Daoy (cell line): ENCODE data around the gene BEST4. TPM values are rescaled to one million over a fixed set of nuclear protein-coding genes. Genes with fewer than 3 reads are reported as not detected.
"Not testable (repeated sequence)": the region's sequence is repeated elsewhere in the genome, so short reads cannot be mapped to it uniquely, and the experiment has no call there.

Source experiments
- DNase-seq: peaks from one replicate; pipeline ENCODE4 v3.0.0-alpha.2; 2015; ENCODE audit warnings: low read depth
- total RNA-seq: library from RNA; depleted of rRNA; stranded (reverse); fragments of >200 nt; shearing (Covaris generic); gene quantifications from 2 replicates; pipeline ENCODE4 v1.2.3, GENCODE V29; 2014

The BEST4 gene
- total RNA-seq, 1 experiment from 2014 or later, result not detected

DNA sequence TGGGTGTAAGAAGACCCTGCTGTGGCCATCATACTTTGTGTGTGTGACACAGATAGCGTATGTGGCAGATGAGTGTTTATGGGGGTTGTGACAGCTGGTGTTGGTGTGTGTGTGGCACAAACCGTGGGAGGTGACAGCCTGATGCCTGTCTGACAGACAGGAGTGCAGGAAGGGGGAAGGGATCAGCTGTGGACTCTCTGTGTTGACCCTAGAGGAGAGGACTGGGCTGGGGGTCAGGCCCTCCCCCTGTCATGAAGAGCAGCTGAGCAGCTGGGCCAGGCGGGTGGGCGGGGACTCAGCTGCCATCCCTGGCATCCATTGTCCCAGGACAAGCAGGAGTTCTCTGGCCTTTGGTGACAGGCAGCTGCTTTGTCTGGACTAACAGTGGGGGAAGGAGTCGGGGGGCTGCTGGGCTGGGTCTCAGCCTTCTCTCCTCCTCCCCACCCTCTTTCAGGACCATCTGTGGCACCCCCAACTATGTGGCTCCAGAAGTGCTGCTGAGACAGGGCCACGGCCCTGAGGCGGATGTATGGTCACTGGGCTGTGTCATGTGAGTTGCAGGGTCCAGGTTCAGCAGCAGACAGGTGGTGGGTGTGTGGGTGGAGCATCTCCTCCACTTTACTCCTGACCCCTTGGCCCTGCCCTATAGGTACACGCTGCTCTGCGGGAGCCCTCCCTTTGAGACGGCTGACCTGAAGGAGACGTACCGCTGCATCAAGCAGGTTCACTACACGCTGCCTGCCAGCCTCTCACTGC lies 14.5 kb upstream of the BEST4 start:
- DNase-seq, result no peak

DNA sequence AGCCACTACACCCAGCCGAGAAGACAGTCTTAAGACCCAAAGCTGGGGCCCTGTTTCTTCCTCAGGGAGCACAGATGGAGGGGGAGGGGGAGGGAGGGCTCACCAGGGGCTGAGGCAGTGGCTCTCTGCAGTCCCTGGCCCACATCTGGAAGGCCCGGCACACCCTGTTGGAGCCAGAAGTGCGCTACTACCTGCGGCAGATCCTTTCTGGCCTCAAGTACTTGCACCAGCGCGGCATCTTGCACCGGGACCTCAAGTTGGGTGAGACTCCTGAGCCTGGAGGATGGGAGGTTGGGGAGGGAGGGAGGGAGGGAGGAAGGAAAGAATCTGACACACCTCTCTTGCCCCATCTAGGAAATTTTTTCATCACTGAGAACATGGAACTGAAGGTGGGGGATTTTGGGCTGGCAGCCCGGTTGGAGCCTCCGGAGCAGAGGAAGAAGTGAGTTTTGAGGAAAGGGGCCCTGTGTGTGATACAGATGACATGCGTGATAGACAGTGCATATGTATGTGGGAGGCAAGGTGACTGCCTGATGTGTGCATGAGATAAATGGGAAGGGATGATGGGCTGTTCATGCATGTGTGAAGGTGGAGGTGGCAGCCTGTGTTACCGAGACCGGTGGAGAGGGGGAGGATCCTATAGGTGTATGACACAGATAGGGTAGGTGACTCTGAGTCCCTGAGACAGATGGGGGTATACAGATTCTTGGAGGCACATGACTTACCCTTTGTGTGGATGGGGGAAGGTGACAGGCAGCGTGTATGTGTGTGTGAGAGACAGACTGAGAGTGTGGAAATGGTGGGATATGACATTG lies 13.7 kb upstream of the BEST4 start:
- DNase-seq, result no peak

DNA sequence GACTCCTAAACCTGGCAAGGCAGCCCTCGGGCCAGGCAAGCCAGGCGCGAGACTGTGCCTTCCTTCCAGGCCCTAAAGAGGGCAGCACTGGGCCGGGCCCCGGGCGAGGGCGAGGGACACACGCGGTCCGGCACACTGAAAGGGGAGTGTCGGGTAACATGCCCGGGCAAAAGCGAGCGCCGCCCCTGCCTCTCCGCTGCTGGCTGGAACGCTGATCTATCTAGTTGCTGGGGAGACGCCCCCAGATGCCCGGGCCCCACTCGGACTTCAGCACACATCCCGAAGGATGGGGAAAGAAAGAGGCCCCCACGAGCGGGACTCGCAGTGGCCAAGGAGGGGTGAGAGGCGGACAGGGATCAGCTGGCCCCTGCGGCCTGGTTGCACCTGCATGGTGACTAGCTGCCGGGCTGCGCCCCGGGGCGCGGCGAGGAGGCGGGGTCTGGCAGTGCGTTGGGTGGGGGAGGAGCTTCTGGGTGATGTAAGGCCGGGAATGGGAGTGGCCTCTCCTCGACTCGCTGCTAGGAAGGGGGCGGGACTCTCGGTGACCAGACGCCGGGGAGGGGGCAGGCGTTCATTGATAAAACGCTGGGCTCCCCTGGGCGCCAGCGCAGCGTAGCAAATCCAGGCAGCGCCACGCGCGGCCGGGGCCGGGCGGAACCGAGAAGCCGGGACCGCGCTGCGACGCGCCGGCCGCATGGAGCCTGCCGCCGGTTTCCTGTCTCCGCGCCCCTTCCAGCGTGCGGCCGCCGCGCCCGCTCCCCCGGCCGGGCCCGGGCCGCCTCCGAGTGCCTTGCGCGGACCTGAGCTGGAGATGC lies 12.0 kb upstream of the BEST4 start, which contains the start of gene PLK3:
TSS of gene PLK3 (plus strand) at position 608 of the 815 bp plus-strand sequence. CDS start at position 695, 87 bp downstream.
- DNase-seq, result peak; percentile 98

DNA sequence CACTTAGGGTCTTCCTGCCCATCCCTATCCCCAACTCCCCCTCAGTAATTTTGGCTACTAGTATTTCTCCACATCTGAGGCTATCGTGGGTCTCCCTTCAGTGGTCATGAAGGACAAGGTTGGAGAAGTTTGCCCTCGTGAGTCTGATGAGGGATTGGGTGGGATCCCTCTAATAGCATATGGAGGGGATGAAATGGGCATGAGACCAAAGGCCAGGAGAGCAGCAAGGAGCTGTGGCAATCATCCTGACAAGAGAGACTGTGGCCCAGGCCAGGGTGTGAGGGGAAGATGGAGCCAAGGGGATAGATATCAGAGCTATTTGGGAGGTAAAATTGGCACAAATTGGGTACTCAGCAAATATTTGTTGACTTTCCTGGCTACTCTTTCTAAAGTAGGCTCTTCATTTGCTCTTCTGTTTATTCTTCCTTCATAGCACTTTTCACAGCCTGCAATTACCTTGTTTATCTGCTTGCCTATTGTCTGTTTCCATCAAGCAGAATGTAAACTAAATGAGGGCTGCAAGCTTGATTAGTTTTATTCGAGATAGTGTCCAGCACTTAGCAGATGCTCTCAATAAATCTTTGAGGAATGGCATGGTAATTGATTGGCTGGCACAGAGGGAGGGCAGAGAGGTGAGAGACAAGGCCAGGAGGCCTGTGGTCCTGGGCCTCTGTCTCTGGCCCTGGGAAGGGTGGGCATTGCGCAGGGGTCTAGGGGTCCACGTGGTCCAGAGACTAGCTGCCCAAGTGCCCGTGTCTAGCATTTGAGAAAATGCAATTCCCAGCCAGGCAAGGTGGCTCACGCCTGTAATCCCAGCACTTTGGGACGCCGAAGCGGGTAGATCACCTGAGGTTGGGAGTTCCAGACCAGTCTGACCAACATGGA lies 10.8 kb upstream of the BEST4 start:
- DNase-seq, result no peak

DNA sequence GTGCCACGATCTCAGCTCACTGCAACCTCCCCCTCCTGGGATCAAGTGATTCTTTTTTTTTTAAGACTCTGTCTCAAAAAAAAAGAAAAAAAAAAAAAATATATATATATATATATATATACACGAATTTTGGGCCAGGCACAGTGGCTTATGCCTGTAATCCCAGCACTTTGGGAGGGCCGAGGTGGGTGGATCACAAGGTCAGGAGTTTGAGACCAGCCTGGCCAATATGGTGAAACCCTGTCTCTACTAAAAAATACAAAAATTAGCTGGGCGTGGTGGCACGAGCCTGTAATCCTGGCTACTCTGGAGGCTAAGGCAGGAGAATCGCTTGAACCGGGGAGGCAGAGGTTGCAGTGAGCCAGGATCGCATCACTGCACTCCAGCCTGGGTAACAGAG lies 9.9 kb upstream of the BEST4 start:
- not testable (repeated sequence) for DNase-seq

DNA sequence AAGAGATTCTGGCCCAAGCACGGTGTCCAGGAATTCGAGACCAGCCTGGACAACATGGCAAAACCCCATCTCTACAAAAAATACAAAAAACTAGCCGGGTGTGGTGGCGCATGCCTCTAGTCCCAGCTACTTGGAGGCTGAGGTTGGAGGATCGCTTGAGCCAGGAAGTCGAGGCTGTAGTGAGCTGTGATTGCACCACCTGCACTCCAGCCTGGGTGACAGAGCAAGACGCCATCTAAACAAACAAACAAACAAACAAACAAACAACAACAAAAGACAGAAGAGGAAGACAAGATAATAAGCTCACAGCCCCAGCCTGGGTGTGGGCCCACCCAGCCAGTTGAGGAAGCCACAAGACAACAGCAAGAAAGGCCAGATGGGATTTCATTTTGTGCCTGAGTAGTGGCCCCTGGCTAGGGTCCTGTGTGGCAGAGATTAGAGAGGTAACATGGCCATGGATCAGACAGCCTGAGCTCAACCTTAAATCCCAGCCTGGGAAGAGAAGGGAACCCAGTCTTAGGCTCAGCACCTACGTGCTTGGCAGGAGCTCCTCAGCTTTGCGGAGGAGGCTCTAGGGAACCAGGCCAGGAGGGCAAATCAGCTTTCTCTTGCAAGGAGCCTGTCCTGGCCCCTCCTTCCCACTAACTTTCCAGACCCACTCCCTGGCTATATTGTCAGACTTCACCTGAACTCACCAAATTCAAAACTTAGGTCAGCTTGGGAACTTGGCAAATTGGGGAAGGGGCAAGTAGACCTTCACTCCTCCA lies 4.9 kb upstream of the BEST4 start:
- DNase-seq, result no peak

DNA sequence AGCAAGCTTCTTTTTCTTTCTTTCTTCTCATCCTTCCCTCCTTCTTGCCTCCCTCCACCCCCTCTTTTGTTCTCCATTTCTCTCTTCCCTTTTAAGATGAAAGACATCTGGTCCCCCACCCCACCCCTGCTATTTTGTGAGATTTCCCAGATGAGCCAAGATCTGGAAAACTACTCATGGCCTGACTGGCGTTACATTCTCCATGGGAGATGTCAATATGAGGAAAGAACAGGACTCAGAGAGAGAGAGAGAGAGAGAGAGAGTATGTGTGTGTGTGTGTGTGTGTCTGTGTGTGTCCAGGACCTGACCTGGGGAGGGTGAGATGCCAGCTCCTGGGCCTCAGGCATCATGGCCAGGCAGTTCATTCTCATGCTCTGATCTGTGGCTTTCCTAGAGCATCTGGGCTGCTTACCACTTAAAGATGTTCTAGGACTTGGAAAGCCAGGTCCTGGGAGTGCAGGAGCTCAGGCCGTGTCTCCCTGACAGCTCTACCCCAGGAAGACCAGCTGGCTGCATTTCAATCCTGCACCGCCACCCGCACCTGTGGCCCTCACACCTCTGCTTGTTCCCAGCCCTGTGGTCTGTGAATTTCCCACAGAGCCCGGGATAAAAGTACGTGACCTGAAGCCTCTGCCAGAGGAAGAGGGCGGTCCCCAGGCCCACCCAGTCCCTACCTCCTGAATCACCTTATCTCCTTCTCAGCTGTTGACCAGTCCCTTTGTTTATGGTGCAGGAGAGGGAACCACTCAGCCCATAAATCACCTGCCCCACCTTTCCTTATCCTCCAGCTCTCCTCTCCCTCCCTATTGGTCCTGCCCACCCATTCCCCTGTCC lies 3.2 kb upstream of the BEST4 start:
- DNase-seq, result no peak

DNA sequence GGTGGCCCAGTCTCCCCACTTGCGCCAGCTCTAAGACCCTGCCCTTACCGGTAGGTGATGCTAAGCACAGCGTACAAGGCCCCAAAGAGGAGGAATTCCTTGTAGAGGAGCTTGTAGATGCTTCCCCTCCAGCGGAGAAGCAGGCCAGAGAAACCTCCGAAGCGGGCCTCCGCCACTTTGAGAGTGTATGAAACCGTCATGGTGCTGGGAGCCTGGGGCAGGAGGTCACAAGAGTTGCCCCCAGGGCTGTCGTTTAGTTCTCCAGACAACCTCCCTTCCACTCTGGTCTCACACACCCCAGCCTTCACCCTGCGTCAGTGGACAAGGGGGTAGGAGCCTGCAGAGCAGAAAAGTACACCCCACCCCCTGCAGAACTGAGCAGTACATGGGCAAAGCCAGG lies 464 bp downstream of the BEST4 start:
- DNase-seq, result no peak

DNA sequence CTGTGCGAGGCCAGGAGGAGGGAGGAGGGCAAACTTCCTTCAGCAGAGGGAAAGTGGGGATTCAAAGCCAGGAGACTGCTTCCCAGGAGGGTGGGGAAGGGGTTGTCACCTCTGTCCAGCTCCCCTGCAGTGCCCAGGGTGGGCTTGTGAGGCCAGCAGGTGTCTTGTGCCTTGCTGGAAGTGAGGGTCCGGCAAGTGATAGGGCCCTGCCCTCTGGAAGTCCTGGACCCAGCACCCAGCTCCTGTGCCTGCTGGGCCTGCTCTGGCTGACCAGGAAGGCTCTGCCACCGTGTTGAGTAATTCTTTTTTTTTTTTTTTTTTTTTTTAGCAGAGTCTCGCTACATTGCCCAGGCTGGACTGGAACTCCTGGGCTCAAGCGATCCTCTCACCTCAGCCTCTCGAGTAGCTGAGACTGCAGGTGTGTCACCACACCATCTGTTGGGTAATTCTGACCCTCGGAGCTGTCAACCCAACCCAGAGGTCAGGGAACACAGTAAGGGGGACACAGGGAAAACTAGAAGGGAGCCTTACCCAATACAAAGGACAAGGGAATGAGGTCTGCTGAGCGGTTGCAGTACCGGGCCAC lies 1.0 kb downstream of the BEST4 start:
- DNase-seq, result no peak

DNA sequence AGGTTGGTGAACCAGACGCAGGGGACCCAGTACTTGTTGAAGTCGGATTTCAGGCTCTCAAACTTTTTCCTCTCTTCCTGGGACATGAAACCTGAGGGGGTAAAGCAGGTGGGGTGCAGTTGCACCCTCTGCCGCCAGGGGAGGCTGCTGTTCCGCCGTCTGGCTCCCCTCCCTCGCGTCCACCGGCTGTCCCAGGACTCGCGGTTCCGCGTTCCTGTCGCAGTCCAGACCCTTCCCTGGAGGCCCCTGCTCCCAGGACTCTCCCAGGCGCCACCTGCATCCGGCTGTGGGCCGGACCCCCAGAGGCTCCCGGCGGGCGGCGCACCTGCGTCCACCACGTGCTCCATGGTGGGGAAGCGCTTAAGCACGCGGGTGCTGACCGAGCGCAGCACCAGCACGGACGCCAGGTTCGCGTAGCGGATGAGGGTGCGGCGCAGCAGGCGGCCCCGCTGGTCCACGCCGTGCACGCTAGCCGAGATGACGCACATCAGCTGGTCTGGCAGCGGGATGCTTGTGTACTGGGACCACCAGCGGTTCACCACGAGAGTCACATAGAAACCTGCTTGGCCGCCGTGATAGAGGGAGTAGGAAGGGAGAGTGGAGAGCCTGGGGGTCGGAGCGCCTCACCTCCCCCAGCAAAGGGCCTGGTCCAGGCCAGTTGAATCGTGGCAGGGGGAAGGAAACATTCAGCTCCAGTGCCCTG lies 1.7 kb downstream of the BEST4 start:
- DNase-seq, result peak; percentile 63

DNA sequence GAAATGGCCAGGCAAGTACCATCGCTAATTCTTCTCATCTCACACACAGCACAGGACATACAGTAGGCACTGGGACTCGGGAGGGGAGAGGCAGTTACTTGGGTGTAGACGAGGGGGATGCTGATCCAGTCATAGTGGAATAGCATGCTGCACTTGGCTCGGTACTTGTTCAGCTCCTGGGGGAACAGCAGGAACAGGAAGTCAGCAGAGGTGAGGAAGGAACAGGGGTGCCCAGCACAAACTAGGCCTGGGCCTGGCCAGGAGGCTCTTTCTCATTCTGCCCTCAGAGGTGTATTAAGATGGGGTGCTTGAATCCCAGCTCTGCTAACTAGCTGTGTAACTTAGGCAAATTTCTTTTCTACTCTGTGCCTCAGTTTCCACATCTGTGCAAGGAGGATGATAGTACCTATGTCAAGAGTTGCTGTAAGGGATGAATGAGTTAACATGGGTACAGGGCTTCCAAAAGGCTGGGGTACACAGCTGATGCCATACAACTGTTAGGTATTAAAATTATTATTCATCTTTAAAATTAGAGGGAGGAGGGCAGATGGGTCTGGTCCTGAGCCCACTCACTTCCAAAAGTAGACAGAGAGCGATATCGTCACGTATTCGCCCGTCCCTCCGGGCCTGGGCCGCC lies 2.4 kb downstream of the BEST4 start:
- DNase-seq, result no peak

DNA sequence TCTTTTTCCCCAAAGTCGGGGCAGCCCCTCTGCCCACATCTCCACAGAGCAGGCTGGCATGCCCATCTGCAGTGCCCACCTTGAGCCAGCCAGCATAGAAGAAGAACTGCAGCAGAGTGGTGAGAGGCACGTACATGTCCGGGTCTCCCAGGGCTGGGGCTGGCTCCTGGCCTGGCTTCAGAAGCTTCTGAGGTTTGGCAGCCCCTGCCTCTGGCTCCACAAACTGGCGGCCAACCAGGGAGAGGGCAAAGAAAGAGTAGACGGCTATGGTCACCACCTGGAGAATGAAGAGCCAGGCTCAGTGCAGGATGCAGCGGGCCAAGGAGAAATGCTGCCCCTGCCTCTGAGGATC lies 3.0 kb downstream of the BEST4 start:
- DNase-seq, result no peak

DNA sequence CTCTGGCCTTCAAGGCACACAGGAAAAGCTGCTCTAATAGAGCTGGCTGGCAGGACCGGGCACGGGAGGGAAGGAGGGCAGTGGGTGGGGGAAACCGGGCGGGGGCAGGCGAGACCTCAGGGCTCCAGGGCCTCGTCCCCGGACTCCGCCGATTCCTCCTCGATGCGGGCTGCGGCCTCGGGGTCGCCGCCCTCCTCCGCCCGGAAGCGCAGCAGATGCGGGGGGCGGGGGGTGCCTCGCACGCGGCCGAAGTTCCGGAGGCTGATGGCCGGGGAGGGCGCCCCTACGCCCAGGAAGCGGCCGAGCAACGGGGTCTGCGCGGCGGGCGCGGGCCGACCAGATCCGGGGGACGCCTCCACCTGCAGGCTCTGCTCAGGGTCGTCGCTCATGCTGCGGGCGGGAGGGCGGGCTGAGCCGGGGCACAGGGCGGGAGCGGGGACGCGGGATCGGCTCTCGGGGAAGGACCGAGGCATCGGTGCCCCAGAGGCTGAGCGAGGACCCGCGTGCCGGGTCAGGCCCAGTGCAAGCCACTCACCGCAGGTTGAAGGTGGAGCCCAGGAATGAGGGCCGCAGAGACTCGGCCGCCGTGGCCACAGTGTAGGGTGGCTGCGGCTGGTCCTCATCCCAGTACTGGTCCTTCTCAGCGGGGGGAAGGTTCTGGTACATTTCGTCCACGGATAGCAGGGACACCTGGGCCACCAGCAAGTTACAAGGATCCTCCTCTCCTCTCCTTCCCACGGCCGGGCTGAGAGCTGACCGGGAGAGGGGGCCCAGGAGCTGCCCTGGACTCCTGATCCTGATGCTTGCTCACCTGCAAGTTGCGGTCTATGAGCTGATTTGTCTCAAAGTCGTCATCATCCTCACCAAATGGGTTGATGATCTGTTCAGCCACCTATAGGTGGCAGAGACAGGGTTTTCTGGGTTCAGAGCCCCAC lies 3.6 kb downstream of the BEST4 start:
- DNase-seq, result no peak

DNA sequence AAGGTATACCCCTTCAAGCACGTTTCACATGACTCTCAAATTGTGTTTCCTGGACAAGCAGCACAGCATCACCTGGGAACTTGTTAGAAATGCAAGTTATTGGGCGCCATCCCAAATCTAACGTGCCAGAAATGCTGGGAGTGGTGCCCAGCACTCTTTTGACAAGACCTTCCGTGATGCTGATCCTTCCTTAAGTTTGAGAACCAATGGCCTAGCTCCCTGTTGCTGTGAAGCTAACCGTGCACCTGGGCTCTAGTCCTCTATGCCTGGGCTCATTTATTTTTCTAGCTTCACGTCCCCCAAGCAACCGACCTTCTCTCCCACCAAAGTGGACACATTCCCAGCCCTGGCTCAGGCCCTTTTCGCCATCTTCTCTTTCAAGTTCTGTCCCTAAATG lies 4.3 kb downstream of the BEST4 start:
- DNase-seq, result no peak

DNA sequence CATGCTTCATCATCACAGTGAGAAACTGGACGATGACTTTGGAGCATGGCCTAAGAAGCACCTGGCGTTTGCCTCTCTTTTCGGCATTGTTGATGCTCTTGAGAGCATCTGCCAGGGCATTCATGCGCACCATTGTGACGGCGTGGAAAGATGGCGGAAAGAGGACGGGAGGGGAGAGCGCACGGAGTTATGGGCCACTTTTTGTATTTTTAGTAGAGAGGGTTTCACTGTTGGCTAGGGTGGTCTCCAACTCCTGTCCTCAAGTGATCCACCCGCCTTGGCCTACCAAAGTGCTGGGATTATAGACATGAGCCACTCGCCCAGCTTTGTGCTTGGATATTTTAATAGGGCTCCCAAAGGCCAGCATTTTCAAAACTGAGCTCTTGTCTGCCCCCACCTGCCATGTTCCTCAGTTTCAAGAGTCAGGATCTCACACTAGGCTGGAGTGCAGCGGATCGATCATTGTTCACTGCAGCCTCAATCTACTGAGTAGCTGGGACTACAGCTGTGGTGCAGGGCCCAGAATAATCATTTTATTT lies 7.3 kb downstream of the BEST4 start:
- no peak for DNase-seq

DNA sequence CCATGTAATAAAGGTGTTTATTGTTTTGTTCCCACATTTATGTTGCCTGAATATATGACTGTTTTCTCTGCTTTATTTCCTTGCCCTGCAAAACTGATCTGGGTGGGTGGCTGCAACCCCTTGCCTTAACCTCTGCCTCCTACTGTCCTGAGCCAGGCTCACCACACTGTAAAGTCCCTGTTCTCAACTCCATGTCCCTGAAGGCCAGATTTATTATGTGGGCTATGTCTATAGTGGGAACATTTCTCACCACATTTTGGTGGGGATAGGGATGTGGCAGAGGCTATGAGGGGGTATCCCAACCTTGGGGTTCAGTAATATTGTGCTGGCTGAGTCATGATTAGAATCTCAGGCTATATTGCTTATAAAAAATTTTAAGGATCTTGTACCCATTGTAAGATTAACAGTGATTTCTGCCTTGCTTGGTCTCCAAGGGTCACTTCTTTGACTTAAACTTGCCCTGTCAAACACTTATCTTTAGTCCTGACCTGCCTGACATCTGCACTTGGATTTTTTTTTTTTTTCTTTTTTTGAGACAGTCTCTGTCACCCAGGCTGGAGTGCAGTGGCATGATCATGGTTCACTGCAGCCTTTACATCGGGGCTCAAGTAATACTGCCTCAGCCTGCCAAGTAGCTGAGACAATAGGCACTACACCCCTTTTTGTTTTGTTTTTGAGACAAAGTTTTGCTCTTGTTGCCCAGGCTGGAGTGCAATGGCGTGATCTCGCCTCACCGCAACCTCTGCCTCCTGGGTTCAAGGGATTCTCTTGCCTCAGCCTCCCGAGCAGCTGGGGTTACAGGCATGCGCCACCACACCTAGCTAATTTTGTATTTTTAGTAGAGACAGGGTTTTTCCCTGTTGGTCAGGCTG lies 9.0 kb downstream of the BEST4 start:
- no peak for DNase-seq
